Inflammatory macrophage (primary cell): Measurements from ENCODE around the gene LMBR1.
"Not testable (repeated sequence)": the region's sequence is repeated elsewhere in the genome, so short reads cannot be mapped to it uniquely, and the experiment has no call there.

Experiments used
- DNase-seq, 2 donors: peaks; one replicate each; pipeline ENCODE4 v3.0.0-alpha.2; 2020 to 2022

The LMBR1 gene

GRCh38 chr7:156754201-156754600 is 138.8 kb downstream of the LMBR1 start:
- DNase-seq: no peak

- no peak for DNase-seq
Measured at GRCh38 chr7:156753630-156754029, 139.4 kb downstream of the LMBR1 start.

GRCh38 chr7:156753229-156753560 is 139.8 kb downstream of the LMBR1 start:
- DNase-seq: peak; percentile 59 to 78

- peak; percentile 50 to 74 for DNase-seq
Measured at GRCh38 chr7:156752367-156753228, 140.4 kb downstream of the LMBR1 start.

- DNase-seq: peak; percentile 63 to 80
Measured at GRCh38 chr7:156751319-156751718, 141.7 kb downstream of the LMBR1 start.

GRCh38 chr7:156747718-156748117 is 145.3 kb downstream of the LMBR1 start:
- DNase-seq: no peak

GRCh38 chr7:156746891-156747290 is 146.1 kb downstream of the LMBR1 start:
- no peak for DNase-seq

GRCh38 chr7:156739596-156739995 is 153.4 kb downstream of the LMBR1 start:
- DNase-seq: no peak

GRCh38 chr7:156735851-156736250 is 157.1 kb downstream of the LMBR1 start:
- no peak for DNase-seq

- no peak for DNase-seq
Measured at GRCh38 chr7:156733638-156734037, 159.3 kb downstream of the LMBR1 start.

- DNase-seq: no peak
Measured at GRCh38 chr7:156732091-156732625, 160.8 kb downstream of the LMBR1 start.

GRCh38 chr7:156731651-156732050 is 161.3 kb downstream of the LMBR1 start:
- DNase-seq: no peak

- DNase-seq: peak in 1 of 2 donors; percentile 13
Measured at GRCh38 chr7:156725936-156726335, 167.0 kb downstream of the LMBR1 start.

- no peak for DNase-seq
Measured at GRCh38 chr7:156725073-156725472, 167.9 kb downstream of the LMBR1 start.

GRCh38 chr7:156722043-156722826 is 170.7 kb downstream of the LMBR1 start:
- no peak for DNase-seq

GRCh38 chr7:156703773-156704482 is 189.1 kb downstream of the LMBR1 start:
- no peak for DNase-seq

GRCh38 chr7:156703209-156703608 is 189.8 kb downstream of the LMBR1 start:
- DNase-seq: no peak

- no peak for DNase-seq
Measured at GRCh38 chr7:156702399-156702798, 190.6 kb downstream of the LMBR1 start.

GRCh38 chr7:156701787-156702186 is 191.2 kb downstream of the LMBR1 start:
- not testable (repeated sequence) for DNase-seq

GRCh38 chr7:156698512-156698911 is 194.5 kb downstream of the LMBR1 start:
- DNase-seq: not testable (repeated sequence)

- DNase-seq: not testable (repeated sequence)
Measured at GRCh38 chr7:156697283-156697682, 195.7 kb downstream of the LMBR1 start.

GRCh38 chr7:156693627-156694026 is 199.4 kb downstream of the LMBR1 start:
- no peak for DNase-seq

- DNase-seq: no peak
Measured at GRCh38 chr7:156692849-156693248, 200.1 kb downstream of the LMBR1 start.
